Keratinocyte (primary cell): ENCODE results near the gene SLC35B2. TPM values are rescaled to one million over a fixed set of nuclear protein-coding genes. Genes with fewer than 3 reads are reported as not detected.
"Not testable (repeated sequence)": the region's sequence is repeated elsewhere in the genome, so short reads cannot be mapped to it uniquely, and the experiment has no call there.

ENCODE experiments used
- DNase-seq: peaks from one replicate; pipeline ENCODE4 v3.0.0-alpha.2; 2011; ENCODE audit warnings: low read depth, missing footprints, low spot score
- FAIRE-seq: peaks from 2 replicates; lab custom pipeline; 2011; peaks lifted over from hg19 to GRCh38; lab: Jason Lieb, UNC
- H2AFZ ChIP-seq: 2 replicates; pipeline ENCODE4 v1.6.0; 2012; ENCODE audit warnings: low read length, control low read depth, inconsistent platforms; ENCODE audit not compliant: control insufficient read depth
- H3K27ac ChIP-seq: 2 replicates; pipeline ENCODE4 v1.5.1; 2011; ENCODE audit warnings: low read length; ENCODE audit not compliant: control insufficient read depth, insufficient read depth
- H3K27me3 ChIP-seq: 3 replicates; pipeline ENCODE4 v1.6.0; 2011; ENCODE audit warnings: low read length; ENCODE audit not compliant: control insufficient read depth, insufficient read depth; ENCODE audit errors: extremely low read depth
- H3K36me3 ChIP-seq, 2 experiments: 2 replicates in 1 of 2; 3 replicates in 1 of 2; pipeline ENCODE4 v1.5.1; 2011; ENCODE audit warnings: low read length in 2 of 2, mild to moderate bottlenecking in 1 of 2; ENCODE audit not compliant: control insufficient read depth in 2 of 2, insufficient read depth in 2 of 2; ENCODE audit errors: extremely low read depth in 1 of 2
- H3K4me1 ChIP-seq: 3 replicates; pipeline ENCODE4 v1.5.1; 2011; ENCODE audit warnings: low read length; ENCODE audit not compliant: control insufficient read depth, insufficient read depth; ENCODE audit errors: extremely low read depth
- H3K4me2 ChIP-seq: 3 replicates; pipeline ENCODE4 v1.6.0; 2011; ENCODE audit warnings: low read depth, low read length; ENCODE audit not compliant: control insufficient read depth, insufficient read depth; ENCODE audit errors: extremely low read depth
- H3K4me3 ChIP-seq, 3 experiments: fragments of 200-600 bp in 1 of 3; sonication (generic) in 1 of 3; 2 replicates in 2 of 3; 3 replicates in 1 of 3; pipeline ENCODE4 v1.5.1; 2011 to 2016; ENCODE audit warnings: low read length in 3 of 3, mild to moderate bottlenecking in 3 of 3, control low read depth in 2 of 3, inconsistent platforms in 1 of 3, low read depth in 1 of 3, mixed read lengths in 1 of 3, mixed run types in 1 of 3, moderate library complexity in 1 of 3; ENCODE audit not compliant: control insufficient read depth in 2 of 3, insufficient read depth in 2 of 3; ENCODE audit errors: extremely low read depth in 1 of 3
- H3K79me2 ChIP-seq: 2 replicates; pipeline ENCODE4 v1.6.0; 2012; ENCODE audit warnings: low read length; ENCODE audit not compliant: control insufficient read depth, insufficient read depth
- H3K9ac ChIP-seq: 3 replicates; pipeline ENCODE4 v1.6.0; 2011; ENCODE audit warnings: low read length; ENCODE audit not compliant: control insufficient read depth, insufficient read depth; ENCODE audit errors: extremely low read depth
- H3K9me1 ChIP-seq: 3 replicates; pipeline ENCODE4 v1.6.0; 2011; ENCODE audit warnings: low read length; ENCODE audit not compliant: control insufficient read depth, insufficient read depth; ENCODE audit errors: extremely low read depth
- H3K9me3 ChIP-seq: 2 replicates; pipeline ENCODE4 v1.5.1; 2012; ENCODE audit warnings: low read depth, low read length; ENCODE audit not compliant: control insufficient read depth
- H4K20me1 ChIP-seq: 3 replicates; pipeline ENCODE4 v1.6.0; 2011; ENCODE audit warnings: low read length; ENCODE audit not compliant: control insufficient read depth, insufficient read depth; ENCODE audit errors: extremely low read depth
- EZH2 ChIP-seq: IDR thresholded peaks from one replicate; pipeline ENCODE4 v1.6.1; 2012; ENCODE audit warnings: inconsistent platforms, mild to moderate bottlenecking, low read length, moderate library complexity
- dilution Hi-C: fragments of 300-500 bp; cut with MboI; formaldehyde crosslinking; loops from one replicate; pipeline ENCODE4 v1.7.0; 2020; ENCODE audit warnings: low sequenced_read_pairs; ENCODE audit not compliant: extremely low pct_ligation_motif_present
- polyA plus RNA-seq, 5 experiments: library from polyadenylated mRNA; depleted of rRNA in 3 of 5; stranded (reverse) in 3 of 5; stranded (forward) in 1 of 5; unstranded in 1 of 5; fragments of >200 nt; gene quantifications; 1 replicate in 1 of 5; 2 replicates in 3 of 5; 3 replicates in 1 of 5; pipeline versions ENCODE4 v1.2.1 to v1.2.3, GENCODE V29; 2011 to 2012; ENCODE audit warnings: missing spikeins in 2 of 5, low read depth in 1 of 5, low replicate concordance in 1 of 5
- TF ChIP-seq, protein P1 (sequence below), 3 experiments: IDR thresholded peaks in 1 of 3; conservative IDR thresholded peaks in 1 of 3; optimal IDR thresholded peaks in 1 of 3; 2 replicates in 2 of 3; 3 replicates in 1 of 3; pipeline versions ENCODE3 to v1.5.1; 2011; ENCODE audit warnings: low read length in 3 of 3, mild to moderate bottlenecking in 3 of 3, moderate library complexity in 2 of 3, control low read depth in 1 of 3, inconsistent platforms in 1 of 3; ENCODE audit not compliant: insufficient read depth in 2 of 3; ENCODE audit errors: extremely low read depth in 1 of 3

The SLC35B2 gene
- polyA plus RNA-seq, 1 donor (not counting 4 experiments of a cell fraction or from before 2014, with no cell fraction given): 69.9 TPM

GRCh38 chr6:44233567-44234100 lies 23.7 kb downstream of the SLC35B2 start:
- FAIRE-seq: no peak
- dilution Hi-C loops: no loop called here
- Histone ChIP-seq H3K4me1 (peaks cover 31% of the 10 kb centered on the region), H3K9me1 (peaks cover 3% of the 10 kb centered on the region), H3K36me3 (peaks cover 7 to 24% of the 10 kb centered on the region in 2 experiments), H2AFZ (no peak overlapping the region), H3K27ac (no peak overlapping the region), H3K4me2 (no peak overlapping the region), H3K9ac (no peak overlapping the region), H3K4me3 (no peak overlapping the region), H3K27me3 (no peaks in the 10 kb centered on the region), H4K20me1 (no peaks in the 10 kb centered on the region), H3K9me3 (no peaks in the 10 kb centered on the region), H3K79me2 (no peaks in the 10 kb centered on the region)
- TF ChIP-seq, protein P1, sequence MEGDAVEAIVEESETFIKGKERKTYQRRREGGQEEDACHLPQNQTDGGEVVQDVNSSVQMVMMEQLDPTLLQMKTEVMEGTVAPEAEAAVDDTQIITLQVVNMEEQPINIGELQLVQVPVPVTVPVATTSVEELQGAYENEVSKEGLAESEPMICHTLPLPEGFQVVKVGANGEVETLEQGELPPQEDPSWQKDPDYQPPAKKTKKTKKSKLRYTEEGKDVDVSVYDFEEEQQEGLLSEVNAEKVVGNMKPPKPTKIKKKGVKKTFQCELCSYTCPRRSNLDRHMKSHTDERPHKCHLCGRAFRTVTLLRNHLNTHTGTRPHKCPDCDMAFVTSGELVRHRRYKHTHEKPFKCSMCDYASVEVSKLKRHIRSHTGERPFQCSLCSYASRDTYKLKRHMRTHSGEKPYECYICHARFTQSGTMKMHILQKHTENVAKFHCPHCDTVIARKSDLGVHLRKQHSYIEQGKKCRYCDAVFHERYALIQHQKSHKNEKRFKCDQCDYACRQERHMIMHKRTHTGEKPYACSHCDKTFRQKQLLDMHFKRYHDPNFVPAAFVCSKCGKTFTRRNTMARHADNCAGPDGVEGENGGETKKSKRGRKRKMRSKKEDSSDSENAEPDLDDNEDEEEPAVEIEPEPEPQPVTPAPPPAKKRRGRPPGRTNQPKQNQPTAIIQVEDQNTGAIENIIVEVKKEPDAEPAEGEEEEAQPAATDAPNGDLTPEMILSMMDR (optimal IDR thresholded peaks at IDR 0.05 in 1 of 3, IDR thresholded peaks at IDR 0.05 in 1 of 3, conservative IDR thresholded peaks at IDR 0.05 in 1 of 3; ENCODE audit: extremely low read depth in 1 of 3, insufficient read depth in 2 of 3, low read length in 3 of 3): no peak
- no peak for TF ChIP-seq EZH2
- no peak for DNase-seq

DNA sequence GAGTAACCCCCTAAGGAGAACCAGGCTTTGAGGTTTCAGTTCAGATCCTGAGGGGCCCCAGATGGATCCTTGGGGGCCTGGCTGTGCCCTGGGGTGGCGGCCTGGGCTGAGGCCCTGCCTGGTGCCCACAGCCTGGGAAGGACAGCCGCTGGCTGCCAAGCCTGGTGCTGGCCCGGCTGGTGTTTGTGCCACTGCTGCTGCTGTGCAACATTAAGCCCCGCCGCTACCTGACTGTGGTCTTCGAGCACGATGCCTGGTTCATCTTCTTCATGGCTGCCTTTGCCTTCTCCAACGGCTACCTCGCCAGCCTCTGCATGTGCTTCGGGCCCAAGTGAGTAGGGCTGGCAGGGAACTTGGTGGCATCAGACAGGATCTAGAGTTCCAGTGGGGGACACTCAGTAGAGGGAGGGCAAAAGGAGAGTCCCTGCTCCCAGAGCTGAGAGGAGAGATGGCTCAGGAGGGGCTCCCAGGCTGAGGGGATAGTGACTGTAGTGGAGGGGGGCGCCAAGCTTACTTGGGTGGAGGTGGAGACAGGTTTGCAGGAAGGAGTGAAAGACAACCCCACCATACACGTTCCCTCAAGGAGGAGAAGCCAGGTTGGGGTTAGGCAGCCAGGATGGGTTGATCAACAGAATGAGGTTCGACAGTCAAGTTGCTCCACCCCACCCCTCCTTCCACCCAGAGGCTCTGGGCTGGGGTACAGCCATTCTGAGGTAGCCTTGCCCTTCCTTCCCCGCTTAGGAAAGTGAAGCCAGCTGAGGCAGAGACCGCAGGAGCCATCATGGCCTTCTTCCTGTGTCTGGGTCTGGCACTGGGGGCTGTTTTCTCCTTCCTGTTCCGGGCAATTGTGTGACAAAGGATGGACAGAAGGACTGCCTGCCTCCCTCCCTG lies 24.4 kb downstream of the SLC35B2 start:
- Histone ChIP-seq H3K27me3 (no peaks in the 10 kb centered on the region), H3K36me3 (peaks cover 7 to 29% of the 10 kb centered on the region in 2 experiments), H4K20me1 (no peaks in the 10 kb centered on the region), H3K27ac (no peak overlapping the region), H3K9me1 (peaks cover 3% of the 10 kb centered on the region), H3K79me2 (no peaks in the 10 kb centered on the region), H2AFZ (no peak overlapping the region), H3K9me3 (no peaks in the 10 kb centered on the region), H3K4me2 (no peak overlapping the region), H3K4me1 (peaks cover 24% of the 10 kb centered on the region), H3K4me3 (no peak overlapping the region), H3K9ac (no peak overlapping the region)
- no peak for DNase-seq
- TF ChIP-seq, protein P1 (optimal IDR thresholded peaks at IDR 0.05 in 1 of 3, IDR thresholded peaks at IDR 0.05 in 1 of 3, conservative IDR thresholded peaks at IDR 0.05 in 1 of 3; ENCODE audit: extremely low read depth in 1 of 3, insufficient read depth in 2 of 3, low read length in 3 of 3): no peak
- no peak for TF ChIP-seq EZH2
- dilution Hi-C loops: no loop called here
- no peak for FAIRE-seq

DNA sequence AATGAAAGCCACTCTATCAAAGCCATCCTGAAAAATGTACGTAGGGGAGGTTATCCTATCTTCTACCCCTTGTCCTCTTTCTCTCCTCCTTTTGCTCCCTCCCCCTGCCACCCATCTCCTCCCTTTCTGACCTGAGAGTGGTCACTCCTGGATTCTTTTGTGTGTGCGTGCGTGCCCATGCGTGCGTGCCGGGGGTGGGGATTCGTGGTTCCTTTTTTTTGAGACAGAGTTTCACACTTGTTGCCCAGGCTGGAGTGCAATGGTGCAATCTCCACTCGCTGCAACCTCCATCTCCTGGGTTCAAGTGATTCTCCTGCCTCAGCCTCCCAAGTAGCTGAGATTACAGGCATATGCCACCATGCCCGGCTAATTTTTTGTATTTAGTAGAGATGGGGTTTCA lies 25.9 kb downstream of the SLC35B2 start:
- H3K9ac ChIP-seq, H3K9me3 ChIP-seq, dilution Hi-C loops, H4K20me1 ChIP-seq, H3K9me1 ChIP-seq, H3K79me2 ChIP-seq, FAIRE-seq, H3K27me3 ChIP-seq, DNase-seq, H3K4me3 ChIP-seq, H3K4me2 ChIP-seq, H2AFZ ChIP-seq, H3K27ac ChIP-seq: not testable (repeated sequence)
- Histone ChIP-seq H3K4me1 (peaks cover 27% of the 10 kb centered on the region), H3K36me3 (peaks cover 14 to 29% of the 10 kb centered on the region in 2 experiments)
